HL-60 (cell line): ENCODE results near the gene ARHGAP23.

Experiments
- GABPA ChIP-seq: IDR thresholded peaks from 2 replicates; pipeline ENCODE4 v1.6.1; 2012; ENCODE audit warnings: low read depth
- POLR2AphosphoS5 ChIP-seq: IDR thresholded peaks from 2 replicates; pipeline ENCODE4 v1.6.1; 2012; ENCODE audit warnings: low read depth
- REST ChIP-seq: IDR thresholded peaks from 2 replicates; pipeline ENCODE4 v1.6.1; 2012; ENCODE audit warnings: low read depth; ENCODE audit not compliant: insufficient replicate concordance
- TF ChIP-seq, protein P1 (sequence below): IDR thresholded peaks from one replicate; pipeline ENCODE4 v1.5.1; 2011; ENCODE audit warnings: low read length, control low read depth, inconsistent platforms; ENCODE audit not compliant: insufficient read depth

DNA sequence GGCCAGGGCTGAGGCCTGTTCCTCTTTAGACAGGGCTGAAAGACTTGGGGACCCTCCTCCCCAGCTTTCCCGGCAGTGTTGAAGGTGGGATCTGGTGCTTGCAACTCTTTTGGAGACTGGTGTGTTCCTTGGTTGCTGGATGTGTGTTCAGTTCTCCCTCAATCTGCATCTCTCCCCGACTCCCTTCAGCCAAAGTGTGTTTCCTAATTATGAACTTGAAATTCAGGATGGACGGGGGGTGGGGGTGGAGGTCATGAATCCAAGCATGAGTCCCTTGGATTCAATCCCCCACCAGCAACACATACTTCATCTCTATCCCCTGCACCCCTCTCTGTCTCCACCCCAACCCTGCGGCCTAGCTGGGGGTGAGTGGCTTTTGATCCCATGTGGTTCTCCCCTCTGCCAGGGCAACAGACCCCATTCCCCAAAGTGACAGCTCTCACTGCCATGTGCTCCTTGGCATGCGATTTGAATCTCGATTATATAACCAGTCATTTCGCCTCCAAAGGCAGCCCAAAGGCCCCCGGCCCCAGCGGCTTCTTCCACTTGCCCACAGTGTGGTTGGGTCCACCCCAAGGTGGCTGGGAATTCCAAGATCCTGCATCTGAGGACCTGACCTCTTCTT is 1.3 kb downstream of the ARHGAP23 start:
- TF ChIP-seq, protein P1, sequence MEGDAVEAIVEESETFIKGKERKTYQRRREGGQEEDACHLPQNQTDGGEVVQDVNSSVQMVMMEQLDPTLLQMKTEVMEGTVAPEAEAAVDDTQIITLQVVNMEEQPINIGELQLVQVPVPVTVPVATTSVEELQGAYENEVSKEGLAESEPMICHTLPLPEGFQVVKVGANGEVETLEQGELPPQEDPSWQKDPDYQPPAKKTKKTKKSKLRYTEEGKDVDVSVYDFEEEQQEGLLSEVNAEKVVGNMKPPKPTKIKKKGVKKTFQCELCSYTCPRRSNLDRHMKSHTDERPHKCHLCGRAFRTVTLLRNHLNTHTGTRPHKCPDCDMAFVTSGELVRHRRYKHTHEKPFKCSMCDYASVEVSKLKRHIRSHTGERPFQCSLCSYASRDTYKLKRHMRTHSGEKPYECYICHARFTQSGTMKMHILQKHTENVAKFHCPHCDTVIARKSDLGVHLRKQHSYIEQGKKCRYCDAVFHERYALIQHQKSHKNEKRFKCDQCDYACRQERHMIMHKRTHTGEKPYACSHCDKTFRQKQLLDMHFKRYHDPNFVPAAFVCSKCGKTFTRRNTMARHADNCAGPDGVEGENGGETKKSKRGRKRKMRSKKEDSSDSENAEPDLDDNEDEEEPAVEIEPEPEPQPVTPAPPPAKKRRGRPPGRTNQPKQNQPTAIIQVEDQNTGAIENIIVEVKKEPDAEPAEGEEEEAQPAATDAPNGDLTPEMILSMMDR: no peak
- TF ChIP-seq GABPA: no peak
- no peak for TF ChIP-seq REST
- TF ChIP-seq POLR2AphosphoS5: no peak
